Germinal center (tissue), 1 donor: ENCODE measurements around the gene NAGPA.
"Not testable (repeated sequence)": the region's sequence is repeated elsewhere in the genome, so short reads cannot be mapped to it uniquely, and the experiment has no call there.

Experiments
- DNase-seq: peaks from one replicate; pipeline ENCODE4 v3.0.0; 2012; ENCODE audit warnings: mixed read lengths, low spot score

Gene NAGPA, protein sequence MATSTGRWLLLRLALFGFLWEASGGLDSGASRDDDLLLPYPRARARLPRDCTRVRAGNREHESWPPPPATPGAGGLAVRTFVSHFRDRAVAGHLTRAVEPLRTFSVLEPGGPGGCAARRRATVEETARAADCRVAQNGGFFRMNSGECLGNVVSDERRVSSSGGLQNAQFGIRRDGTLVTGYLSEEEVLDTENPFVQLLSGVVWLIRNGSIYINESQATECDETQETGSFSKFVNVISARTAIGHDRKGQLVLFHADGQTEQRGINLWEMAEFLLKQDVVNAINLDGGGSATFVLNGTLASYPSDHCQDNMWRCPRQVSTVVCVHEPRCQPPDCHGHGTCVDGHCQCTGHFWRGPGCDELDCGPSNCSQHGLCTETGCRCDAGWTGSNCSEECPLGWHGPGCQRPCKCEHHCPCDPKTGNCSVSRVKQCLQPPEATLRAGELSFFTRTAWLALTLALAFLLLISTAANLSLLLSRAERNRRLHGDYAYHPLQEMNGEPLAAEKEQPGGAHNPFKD

DNA sequence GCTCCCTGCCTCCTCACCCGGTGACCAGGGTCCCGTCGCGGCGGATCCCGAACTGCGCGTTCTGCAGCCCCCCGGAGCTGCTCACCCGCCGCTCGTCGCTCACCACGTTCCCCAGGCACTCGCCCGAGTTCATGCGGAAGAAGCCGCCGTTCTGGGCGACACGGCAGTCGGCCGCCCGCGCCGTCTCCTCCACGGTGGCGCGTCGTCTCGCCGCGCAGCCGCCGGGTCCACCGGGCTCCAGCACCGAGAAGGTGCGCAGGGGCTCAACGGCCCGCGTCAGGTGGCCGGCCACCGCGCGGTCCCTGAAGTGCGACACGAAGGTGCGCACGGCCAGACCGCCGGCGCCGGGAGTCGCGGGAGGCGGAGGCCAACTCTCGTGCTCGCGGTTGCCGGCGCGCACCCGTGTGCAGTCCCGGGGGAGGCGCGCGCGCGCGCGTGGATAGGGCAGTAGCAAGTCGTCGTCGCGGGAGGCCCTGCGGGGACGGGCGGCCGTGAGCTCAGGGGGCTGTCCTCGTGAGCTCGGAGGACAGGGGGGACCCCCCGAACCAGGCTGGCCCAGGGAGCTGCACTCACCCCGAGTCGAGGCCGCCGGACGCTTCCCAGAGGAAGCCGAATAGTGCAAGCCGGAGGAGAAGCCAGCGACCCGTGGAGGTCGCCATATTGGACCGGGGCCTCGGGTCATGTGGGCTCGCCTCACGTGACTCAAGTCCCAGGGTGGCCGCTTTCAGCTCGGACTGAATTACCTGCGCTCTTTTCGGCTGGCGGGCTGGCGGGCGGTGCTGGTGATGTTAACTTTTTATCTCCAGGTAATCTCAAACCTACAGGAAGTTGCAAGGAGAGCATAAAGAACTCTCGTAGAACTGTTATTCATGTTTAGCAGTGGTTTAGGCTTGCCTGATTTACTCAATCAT is at the start of gene NAGPA:
TSS of gene NAGPA (minus strand) at position 680 of the 911 bp plus-strand sequence. CDS start at position 659, 21 bp downstream.
- peak; percentile 87 for DNase-seq

GRCh38 chr16:5080996-5081395 is 47.3 kb upstream of the NAGPA start:
- DNase-seq = not testable (repeated sequence)

DNA sequence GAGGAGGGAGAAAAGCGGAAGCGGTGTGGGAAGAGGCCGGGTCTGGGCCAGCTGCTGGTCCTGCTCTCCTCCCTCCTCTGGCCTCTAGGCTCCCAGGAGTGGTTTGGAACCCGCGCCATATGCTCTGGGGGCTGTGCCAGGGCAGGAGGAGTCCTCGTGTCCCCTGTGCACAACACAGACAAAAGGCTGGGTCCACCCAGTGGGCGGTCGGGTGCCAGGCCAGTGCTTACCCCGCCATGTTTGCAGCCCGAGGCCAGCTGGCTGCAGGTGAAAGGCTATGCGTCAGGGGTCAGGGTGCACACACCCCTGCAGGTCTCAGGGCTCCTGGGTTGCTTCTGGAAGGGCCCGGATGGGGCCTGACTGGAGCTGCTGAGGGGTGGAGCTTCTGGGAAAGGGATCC is 46.7 kb upstream of the NAGPA start:
- not testable (repeated sequence) for DNase-seq

GRCh38 chr16:5078626-5079025 is 44.9 kb upstream of the NAGPA start:
- DNase-seq = no peak

DNA sequence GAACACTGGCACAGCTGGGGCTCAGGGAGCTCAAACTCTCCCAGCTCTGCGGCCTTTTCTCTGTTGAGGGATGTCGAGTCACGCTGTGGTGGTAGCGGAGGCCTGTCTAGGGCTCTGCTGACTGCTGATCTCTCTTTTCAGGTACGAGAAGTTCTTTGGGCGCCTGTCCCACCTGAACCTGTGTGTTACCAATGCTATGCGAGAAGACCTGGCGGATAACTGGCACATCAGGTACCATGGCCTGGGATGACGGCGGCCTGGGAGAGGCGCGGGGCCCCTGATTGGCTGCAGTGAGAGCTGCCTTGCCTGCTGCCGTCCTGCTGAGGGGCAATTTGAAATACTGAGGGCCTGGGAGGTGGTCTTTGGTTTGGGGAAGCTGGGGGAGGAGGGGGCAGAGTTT is 43.6 kb upstream of the NAGPA start:
- DNase-seq = no peak

DNA sequence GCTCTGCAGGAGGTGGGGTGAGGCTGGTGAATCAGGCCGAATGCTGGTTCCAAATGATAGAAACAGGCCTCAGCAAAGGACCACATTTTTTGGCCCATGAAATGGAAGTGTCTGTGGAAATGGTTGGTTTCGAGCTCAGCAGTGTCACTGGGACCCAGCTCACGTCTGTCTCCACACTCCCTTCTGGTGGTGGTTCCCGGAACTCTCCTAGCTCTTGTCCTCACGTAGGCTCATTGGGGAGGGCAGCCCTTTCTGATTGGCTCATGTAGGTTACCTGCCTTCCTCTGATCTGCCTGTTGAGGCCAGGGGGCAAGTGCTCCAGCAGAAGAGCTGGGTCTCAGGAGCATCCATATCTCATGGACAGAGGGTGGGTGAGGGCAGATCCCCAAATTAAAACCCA is 41.9 kb upstream of the NAGPA start:
- DNase-seq = no peak

DNA sequence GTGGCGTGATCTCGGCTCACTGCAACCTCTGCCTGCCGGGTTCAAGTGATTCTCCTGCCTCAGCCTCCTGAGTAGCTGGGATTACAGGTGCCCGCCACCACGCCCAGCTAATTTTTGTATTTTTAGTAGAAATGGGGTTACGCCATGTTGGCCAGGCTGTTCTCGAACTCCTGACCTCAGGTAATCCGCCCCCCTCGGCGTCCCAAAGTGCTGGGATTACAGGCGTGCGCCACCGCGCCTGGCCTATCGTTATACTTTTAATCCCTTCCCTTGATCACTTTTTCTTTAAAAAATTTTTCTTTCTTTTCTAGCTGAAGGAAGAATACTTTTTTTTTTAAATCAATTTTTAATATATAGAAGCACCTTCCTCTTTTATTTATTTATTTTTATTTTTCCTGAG is 40.0 kb upstream of the NAGPA start:
- DNase-seq = not testable (repeated sequence)

- DNase-seq = no peak
These were observed 39.5 kb upstream of the NAGPA start for GRCh38 chr16:5073279-5073629.

- no peak for DNase-seq
These were observed 38.9 kb upstream of the NAGPA start for GRCh38 chr16:5072334-5073278.

- peak; percentile 93 for DNase-seq
These were observed 38.1 kb upstream of the NAGPA start, which contains the start of gene ALG1 for GRCh38 chr16:5071681-5072333. TSS of gene ALG1 (plus strand) at chr16:5071843. CDS start at chr16:5071850, 7 bp downstream.

DNA sequence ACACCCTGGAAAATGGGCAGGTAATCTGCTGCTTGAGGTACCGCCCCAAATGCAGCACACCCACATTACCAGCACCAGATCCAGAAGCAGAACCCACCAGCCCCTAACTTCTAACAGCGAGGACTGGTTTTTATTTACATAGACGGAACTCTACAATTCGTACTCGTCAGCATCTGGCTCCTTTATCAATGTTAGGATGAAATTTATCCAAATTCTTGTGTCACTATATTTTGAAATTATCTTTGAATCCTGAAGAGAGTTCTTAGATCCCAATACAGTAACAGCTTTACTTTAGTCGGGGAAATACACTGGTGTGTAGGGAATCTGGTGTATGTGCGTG is 37.6 kb upstream of the NAGPA start:
- DNase-seq = no peak

DNA sequence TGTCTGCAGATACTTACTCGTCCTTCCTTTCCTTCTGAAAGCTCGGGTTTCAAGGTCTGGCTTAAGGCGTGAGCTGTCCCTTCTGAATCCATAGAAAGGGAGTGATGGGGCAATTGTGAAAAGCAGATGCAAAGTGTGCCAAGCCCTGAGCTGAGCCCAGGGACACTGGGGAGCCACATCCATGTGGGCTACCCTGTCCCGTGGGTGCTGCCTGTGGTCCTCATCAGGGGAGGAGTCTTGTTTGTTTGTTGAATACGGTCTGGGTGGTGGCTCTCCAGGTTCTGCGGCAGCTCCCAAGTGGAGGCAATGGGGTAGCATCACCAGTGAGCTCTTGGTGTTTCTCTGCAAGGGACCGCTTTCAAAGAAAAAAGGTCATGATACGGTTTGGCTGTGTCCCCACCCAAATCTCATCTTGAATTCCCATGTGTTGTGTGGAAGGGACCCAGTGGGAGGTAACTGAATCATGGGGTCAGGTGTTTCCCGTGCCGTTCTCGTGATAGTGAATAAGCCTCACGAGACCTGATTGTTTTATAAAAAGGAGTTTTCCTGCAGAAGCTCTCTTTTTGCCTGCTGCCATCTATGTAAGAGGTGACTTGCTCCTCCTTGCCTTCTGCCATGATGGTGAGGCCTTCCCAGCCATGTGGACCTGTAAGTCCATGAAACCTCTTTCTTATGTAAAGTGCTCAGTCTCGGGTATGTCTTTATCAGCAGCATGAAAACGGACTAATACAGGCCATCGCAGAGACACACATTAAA is 36.9 kb upstream of the NAGPA start:
- DNase-seq = no peak

GRCh38 chr16:5069854-5070253 is 36.1 kb upstream of the NAGPA start:
- DNase-seq = no peak

- no peak for DNase-seq
These were observed 35.3 kb upstream of the NAGPA start for GRCh38 chr16:5069048-5069447.

DNA sequence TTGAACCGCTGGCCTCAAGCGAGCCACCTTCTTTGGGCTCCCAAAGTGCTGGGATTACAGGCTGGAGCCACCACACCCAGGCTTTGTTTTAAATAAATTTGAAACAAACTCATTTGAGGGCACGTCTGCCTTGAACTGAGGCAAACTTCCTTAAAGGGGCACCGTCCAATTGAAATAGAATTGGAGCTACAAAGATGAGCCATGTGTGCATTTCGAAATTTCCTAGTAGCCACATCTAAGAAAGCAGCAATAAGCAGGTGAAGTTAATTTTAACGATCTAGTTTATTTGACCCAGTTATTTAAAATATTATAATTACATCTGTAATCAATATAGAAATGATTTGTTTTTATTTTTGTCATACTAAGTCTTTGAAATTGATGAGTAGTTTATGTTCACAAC is 32.8 kb upstream of the NAGPA start:
- DNase-seq = no peak

DNA sequence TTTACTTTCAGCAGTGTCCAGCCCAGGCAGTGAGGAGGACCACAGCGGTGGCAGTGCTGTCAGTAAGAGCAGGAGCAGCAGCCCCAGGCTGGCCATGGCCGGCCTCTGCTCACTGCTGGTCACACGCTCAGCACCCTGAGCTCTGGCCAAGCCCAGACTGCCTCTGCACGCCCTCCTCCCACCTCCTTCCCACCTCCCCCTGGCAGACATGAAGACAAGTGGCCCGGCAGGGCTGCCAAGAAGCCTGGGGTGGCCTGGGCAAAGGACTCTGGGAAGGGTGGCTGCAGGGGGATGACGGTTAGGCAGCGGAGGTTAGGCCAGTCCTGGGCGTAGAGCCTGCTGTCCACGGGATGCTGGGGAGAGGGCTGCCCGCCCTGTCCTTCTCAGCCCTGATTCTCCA is 32.1 kb upstream of the NAGPA start, which contains the start of gene C16orf89:
TSS of gene C16orf89 (minus strand) at position 144 of the 400 bp plus-strand sequence. CDS start at position 96, 48 bp downstream.
- no peak for DNase-seq

DNA sequence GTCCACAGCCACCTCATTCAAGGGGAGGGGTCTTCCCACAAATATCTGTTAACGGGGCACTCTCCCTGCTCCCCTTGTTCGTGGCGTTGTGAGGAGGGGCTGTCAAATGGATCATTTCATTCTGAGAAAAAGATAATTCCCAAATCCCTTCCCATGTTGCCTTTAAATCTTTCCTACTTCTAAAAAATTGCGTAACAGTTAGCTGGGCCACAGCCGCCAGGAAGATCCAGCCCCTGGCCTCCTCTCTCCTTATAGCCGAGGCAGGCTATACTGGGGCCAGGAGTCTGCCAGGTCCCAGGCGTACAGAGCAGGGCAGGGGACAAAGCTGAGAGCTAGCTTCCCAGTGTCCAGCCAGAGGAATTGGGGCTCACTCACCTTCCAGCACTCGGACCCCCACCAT is 31.6 kb upstream of the NAGPA start:
- no peak for DNase-seq

DNA sequence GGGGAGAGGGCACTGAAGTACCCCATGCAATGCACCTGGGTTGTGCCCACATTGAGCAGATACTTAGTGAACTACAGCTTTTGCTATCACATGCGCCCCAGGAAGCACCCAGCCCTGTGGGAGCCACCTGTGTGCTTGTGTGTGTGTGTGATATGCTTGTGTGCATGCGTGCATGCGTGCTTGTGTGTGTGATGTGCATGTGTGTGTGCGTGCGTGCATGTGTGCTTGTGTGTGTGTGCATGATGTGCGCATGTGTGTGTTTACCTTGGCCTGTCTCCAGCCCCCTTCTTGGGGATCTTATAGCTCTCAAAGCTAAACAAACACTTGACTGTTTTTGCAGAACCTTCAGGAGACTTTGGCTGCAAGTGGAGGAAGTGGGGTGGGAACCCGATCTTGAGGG is 31.2 kb upstream of the NAGPA start:
- no peak for DNase-seq

- no peak for DNase-seq
These were observed 29.3 kb upstream of the NAGPA start for GRCh38 chr16:5062790-5063765.
